ENCODE data around the gene ATXN7L1.

DNA sequence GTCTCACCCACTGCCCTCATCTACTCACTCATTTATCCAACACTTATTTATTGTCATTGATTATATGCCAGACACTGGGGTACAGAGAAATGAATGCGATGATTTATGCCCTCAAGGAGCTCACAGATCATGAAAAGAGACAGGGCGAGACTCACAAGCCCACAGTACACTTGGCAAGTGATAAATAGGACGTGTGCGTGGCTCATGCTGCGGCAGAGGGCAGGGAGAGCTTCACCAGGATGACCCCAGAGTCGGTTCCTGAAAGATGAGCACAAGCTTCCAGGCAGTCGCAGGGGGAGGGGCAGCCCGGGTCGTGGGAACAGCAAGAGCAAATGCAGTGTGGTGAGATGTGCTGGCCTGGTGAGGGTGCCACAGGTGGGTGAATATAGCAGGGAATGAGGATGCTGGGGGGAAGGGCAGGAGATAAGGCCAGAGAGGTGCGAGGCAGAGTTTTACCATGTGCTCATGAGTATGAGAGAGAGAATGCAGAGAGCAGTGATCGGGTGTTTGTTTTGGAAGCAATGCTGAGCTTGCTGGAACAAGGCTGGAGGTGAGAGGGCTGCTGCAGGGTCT, 70.9 kb downstream of the ATXN7L1 start:
- TF ChIP-seq, protein P1, sequence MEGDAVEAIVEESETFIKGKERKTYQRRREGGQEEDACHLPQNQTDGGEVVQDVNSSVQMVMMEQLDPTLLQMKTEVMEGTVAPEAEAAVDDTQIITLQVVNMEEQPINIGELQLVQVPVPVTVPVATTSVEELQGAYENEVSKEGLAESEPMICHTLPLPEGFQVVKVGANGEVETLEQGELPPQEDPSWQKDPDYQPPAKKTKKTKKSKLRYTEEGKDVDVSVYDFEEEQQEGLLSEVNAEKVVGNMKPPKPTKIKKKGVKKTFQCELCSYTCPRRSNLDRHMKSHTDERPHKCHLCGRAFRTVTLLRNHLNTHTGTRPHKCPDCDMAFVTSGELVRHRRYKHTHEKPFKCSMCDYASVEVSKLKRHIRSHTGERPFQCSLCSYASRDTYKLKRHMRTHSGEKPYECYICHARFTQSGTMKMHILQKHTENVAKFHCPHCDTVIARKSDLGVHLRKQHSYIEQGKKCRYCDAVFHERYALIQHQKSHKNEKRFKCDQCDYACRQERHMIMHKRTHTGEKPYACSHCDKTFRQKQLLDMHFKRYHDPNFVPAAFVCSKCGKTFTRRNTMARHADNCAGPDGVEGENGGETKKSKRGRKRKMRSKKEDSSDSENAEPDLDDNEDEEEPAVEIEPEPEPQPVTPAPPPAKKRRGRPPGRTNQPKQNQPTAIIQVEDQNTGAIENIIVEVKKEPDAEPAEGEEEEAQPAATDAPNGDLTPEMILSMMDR (IDR thresholded peaks at IDR 0.05; ENCODE audit: low read length): no peak
- TF ChIP-seq EZH2 (optimal IDR thresholded peaks at IDR 0.05; ENCODE audit: low read depth, low read length) (no peak), EZH2phosphoT487 (IDR thresholded peaks at IDR 0.05; ENCODE audit: low read length) (no peak)

All from MM.1S (cell line).